SU-DHL-6 (cell line): Measurements from ENCODE around the gene FAP.

Experiments used
- H2AFZ ChIP-seq: fragments of 200-600 bp; sonication (generic); 2 replicates; pipeline ENCODE4 v1.6.1; 2014; ENCODE audit warnings: low read depth, mild to moderate bottlenecking, moderate library complexity, mixed read lengths, antibody characterized with exemption, low read length; ENCODE audit not compliant: severe bottlenecking
- H3F3A ChIP-seq: fragments of 200-600 bp; shearing (Covaris generic); 2 replicates; pipeline ENCODE4 v1.6.0; 2016; ENCODE audit warnings: antibody characterized with exemption, mild to moderate bottlenecking; ENCODE audit not compliant: insufficient read depth
- H3K27ac ChIP-seq: fragments of 200-600 bp; sonication (generic); 2 replicates; pipeline ENCODE4 v1.5.1; 2016; ENCODE audit warnings: low read depth, mild to moderate bottlenecking, low read length, moderate library complexity, mixed read lengths
- H3K27me3 ChIP-seq: fragments of 200-600 bp; sonication (generic), shearing (Covaris generic); 2 replicates; pipeline ENCODE4 v1.6.0; 2014; ENCODE audit warnings: mild to moderate bottlenecking, low read length
- H3K36me3 ChIP-seq: fragments of 200-600 bp; sonication (generic); 2 replicates; pipeline ENCODE4 v1.6.1; 2014; ENCODE audit warnings: mild to moderate bottlenecking, low read length, mixed read lengths
- H3K4me2 ChIP-seq: fragments of 300-600, 200-600 bp; shearing (Covaris generic), sonication (generic); 2 replicates; pipeline ENCODE4 v1.6.0; 2014; ENCODE audit warnings: low read length, low read depth, mild to moderate bottlenecking; ENCODE audit not compliant: poor library complexity, severe bottlenecking
- H3K4me3 ChIP-seq: fragments of 200-600 bp; sonication (generic); 2 replicates; pipeline ENCODE4 v1.5.1; 2014; ENCODE audit warnings: antibody characterized with exemption, low read length, mild to moderate bottlenecking, mixed read lengths; ENCODE audit not compliant: insufficient read depth, poor library complexity, severe bottlenecking
- H3K79me2 ChIP-seq: fragments of 200-600 bp; sonication (generic); 2 replicates; pipeline ENCODE4 v1.6.1; 2014; ENCODE audit warnings: mild to moderate bottlenecking, low read length, moderate library complexity; ENCODE audit not compliant: insufficient read depth
- H3K9ac ChIP-seq: fragments of 200-600 bp; sonication (generic); 2 replicates; pipeline ENCODE4 v1.7.0; 2014; ENCODE audit warnings: mild to moderate bottlenecking, low read length
- H3K9me2 ChIP-seq: fragments of 200-600 bp; sonication (generic); replicated peaks from 2 replicates; pipeline ENCODE4 v1.6.1; 2014; ENCODE audit warnings: low read length; ENCODE audit not compliant: insufficient read depth
- H3K9me3 ChIP-seq: fragments of 200-600 bp; sonication (generic); 2 replicates; pipeline ENCODE4 v1.6.1; 2014; ENCODE audit warnings: low read length, mixed read lengths; ENCODE audit not compliant: insufficient read depth
- H4K20me1 ChIP-seq: fragments of 200-600 bp; sonication (generic); 2 replicates; pipeline ENCODE4 v1.6.1; 2014; ENCODE audit warnings: low read depth, mild to moderate bottlenecking, antibody characterized with exemption, low read length, moderate library complexity, mixed read lengths
- CTCF ChIP-seq: fragments of 200-600 bp; sonication (generic); IDR thresholded peaks from one replicate; pipeline ENCODE4 v1.5.1; 2017; ENCODE audit warnings: antibody characterized with exemption, mild to moderate bottlenecking, low read length, moderate library complexity; ENCODE audit not compliant: insufficient read depth, poor library complexity, severe bottlenecking
- EZH2phosphoT487 ChIP-seq: fragments of 200-600 bp; sonication (generic), shearing (Covaris generic); conservative IDR thresholded peaks from 2 replicates; pipeline ENCODE4 v1.6.1; 2018; ENCODE audit warnings: mild to moderate bottlenecking, antibody characterized with exemption, low read length, moderate library complexity, mixed read lengths

Gene FAP

GRCh38 chr2:162199913-162200312 lies 43.3 kb downstream of the FAP start:
- Histone ChIP-seq H3K4me2 (no peak overlapping the region), H3K79me2 (no peaks in the 10 kb centered on the region), H3K4me3 (no peak overlapping the region), H2AFZ (no peak overlapping the region), H3K27ac (no peak overlapping the region), H3K9me2 (no peaks in the 10 kb centered on the region), H3K9ac (no peak overlapping the region), H4K20me1 (no peaks in the 10 kb centered on the region), H3K36me3 (no peaks in the 10 kb centered on the region), H3F3A (no peaks in the 10 kb centered on the region), H3K27me3 (no peaks in the 10 kb centered on the region), H3K9me3 (no peaks in the 10 kb centered on the region)
- TF ChIP-seq CTCF, result no peak
- no peak for TF ChIP-seq EZH2phosphoT487

- no peaks in the 10 kb centered on the region for H3K9me2 ChIP-seq
- H3K4me3 ChIP-seq, result no peak overlapping the region
- no peak overlapping the region for H2AFZ ChIP-seq
- no peak overlapping the region for H3K27ac ChIP-seq
- no peaks in the 10 kb centered on the region for H3K27me3 ChIP-seq
- H4K20me1 ChIP-seq, result no peaks in the 10 kb centered on the region
- H3K79me2 ChIP-seq, result no peaks in the 10 kb centered on the region
- no peaks in the 10 kb centered on the region for H3K36me3 ChIP-seq
- H3K4me2 ChIP-seq, result no peak overlapping the region
- H3K9ac ChIP-seq, result no peak overlapping the region
- H3K9me3 ChIP-seq, result no peaks in the 10 kb centered on the region
- H3F3A ChIP-seq, result no peaks in the 10 kb centered on the region
- TF ChIP-seq EZH2phosphoT487 (no peak), CTCF (no peak)
Observed at GRCh38 chr2:162198239-162198638, 45.0 kb downstream of the FAP start.

- no peak overlapping the region for H3K4me2 ChIP-seq
- H3K9ac ChIP-seq, result no peak overlapping the region
- H2AFZ ChIP-seq, result no peak overlapping the region
- no peaks in the 10 kb centered on the region for H3F3A ChIP-seq
- no peaks in the 10 kb centered on the region for H3K36me3 ChIP-seq
- H3K79me2 ChIP-seq, result no peaks in the 10 kb centered on the region
- no peaks in the 10 kb centered on the region for H3K9me3 ChIP-seq
- TF ChIP-seq EZH2phosphoT487 (no peak), CTCF (no peak)
- H3K27me3 ChIP-seq, result no peaks in the 10 kb centered on the region
- no peaks in the 10 kb centered on the region for H4K20me1 ChIP-seq
- no peaks in the 10 kb centered on the region for H3K9me2 ChIP-seq
- no peak overlapping the region for H3K27ac ChIP-seq
- no peak overlapping the region for H3K4me3 ChIP-seq
Observed at GRCh38 chr2:162197069-162197825, 46.0 kb downstream of the FAP start.
